ENCODE measurements around the gene KNTC1. TPM values are rescaled to one million over a fixed set of nuclear protein-coding genes. Genes with fewer than 3 reads are reported as not detected.

KNTC1 gene
- total RNA-seq, 4 donors from 2014 or later, result 13.2 to 18.3 (median 15.0) TPM

DNA sequence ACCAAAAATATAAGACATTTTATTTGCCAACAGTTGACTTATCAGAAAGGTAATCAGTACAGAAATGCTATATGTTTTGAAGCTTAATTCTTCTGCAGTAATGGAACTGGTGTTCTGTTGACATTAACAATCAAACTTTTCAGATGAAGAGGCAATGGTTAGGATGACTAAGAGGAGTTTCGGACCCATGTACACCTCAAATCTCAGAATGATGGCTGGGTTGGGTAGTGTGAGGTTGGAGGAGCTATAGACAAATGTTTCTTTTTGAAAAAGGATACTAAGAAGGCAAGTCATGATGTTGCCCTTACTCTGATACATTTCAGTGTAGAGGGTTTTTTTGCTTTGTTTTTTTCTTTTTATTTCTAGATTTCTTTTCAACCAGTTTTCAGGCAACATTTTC, 66.9 kb downstream of the KNTC1 start:
- TF ChIP-seq, protein P1, sequence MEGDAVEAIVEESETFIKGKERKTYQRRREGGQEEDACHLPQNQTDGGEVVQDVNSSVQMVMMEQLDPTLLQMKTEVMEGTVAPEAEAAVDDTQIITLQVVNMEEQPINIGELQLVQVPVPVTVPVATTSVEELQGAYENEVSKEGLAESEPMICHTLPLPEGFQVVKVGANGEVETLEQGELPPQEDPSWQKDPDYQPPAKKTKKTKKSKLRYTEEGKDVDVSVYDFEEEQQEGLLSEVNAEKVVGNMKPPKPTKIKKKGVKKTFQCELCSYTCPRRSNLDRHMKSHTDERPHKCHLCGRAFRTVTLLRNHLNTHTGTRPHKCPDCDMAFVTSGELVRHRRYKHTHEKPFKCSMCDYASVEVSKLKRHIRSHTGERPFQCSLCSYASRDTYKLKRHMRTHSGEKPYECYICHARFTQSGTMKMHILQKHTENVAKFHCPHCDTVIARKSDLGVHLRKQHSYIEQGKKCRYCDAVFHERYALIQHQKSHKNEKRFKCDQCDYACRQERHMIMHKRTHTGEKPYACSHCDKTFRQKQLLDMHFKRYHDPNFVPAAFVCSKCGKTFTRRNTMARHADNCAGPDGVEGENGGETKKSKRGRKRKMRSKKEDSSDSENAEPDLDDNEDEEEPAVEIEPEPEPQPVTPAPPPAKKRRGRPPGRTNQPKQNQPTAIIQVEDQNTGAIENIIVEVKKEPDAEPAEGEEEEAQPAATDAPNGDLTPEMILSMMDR (IDR thresholded peaks at IDR 0.05; ENCODE audit: low read depth), result no peak

DNA sequence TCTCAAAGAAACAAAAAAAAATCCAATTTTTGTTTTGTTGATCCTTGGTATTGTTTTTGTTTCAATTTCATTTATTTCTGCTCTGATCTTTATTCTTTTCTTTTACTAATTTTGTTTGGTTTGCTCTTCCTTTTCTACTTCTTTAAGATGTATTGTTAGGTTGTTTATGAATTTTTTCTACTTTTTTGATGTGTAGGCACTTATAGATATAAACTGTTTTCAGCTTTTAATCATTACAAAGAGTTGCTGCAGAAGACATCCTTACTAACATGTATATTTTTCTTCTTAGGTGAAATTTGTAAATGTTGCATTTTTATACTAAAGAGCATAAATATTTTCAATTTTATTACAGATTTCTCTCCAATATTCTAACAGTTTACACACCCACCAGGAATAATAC, 69.8 kb downstream of the KNTC1 start:
- TF ChIP-seq, protein P1 (IDR thresholded peaks at IDR 0.05; ENCODE audit: low read depth), result no peak

DNA sequence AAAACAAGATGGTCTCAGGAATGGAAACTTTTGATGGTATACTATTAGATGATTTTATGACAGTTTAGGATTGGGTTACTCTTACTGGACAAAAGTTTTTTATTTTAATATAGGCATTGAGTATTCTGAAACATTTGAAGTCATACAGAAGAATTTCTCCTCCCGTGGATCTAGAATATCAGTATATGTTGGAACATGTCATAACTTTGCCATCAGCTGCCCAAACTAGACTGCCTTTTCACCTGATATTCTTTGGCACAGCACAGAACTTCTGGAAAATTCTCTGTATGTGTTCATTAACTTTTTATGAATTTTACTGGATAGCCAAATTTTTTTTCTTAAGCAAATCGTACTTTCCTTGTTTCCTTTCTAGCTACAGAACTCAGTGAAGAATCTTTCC, 75.4 kb downstream of the KNTC1 start:
- TF ChIP-seq, protein P1 (IDR thresholded peaks at IDR 0.05; ENCODE audit: low read depth), result no peak

DNA sequence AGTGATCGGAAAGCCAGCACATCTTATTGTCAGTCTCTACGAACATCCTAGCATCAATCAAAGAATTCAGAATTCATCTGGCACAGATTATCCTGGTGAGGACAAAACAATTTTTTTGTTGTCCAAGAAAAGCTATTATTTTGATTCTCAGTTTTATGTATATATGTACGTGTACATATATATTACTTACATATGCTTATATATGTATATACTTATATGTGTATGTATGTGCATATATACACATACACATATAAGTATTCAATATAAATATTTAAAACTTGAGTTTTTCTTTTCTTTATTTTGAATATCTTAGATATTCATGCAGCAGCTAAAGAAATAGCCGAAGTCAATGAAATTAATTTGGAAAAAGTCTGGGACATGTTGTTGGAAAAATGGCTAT, 77.9 kb downstream of the KNTC1 start:
- TF ChIP-seq, protein P1 (IDR thresholded peaks at IDR 0.05; ENCODE audit: low read depth), result no peak

DNA sequence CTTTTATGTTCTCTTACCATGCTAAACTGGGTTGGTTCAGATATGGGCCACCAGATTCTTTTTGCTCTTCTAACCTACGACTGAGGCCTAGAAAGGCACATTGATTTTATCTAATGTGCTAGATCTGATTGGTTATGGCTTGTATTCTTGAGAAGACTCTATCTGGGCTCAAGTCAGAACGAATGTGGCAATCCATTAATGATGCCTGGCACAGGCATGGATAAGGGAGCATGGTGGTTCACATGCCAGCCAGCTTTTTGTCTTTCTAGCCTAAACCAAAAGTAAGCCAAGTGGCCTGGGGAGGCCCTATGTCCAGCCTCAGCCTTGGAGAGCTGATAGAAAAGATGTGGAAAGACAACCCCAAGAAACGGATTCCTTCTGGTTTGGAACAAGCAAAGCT, 82.7 kb downstream of the KNTC1 start:
- TF ChIP-seq, protein P1 (IDR thresholded peaks at IDR 0.05; ENCODE audit: low read depth), result no peak

DNA sequence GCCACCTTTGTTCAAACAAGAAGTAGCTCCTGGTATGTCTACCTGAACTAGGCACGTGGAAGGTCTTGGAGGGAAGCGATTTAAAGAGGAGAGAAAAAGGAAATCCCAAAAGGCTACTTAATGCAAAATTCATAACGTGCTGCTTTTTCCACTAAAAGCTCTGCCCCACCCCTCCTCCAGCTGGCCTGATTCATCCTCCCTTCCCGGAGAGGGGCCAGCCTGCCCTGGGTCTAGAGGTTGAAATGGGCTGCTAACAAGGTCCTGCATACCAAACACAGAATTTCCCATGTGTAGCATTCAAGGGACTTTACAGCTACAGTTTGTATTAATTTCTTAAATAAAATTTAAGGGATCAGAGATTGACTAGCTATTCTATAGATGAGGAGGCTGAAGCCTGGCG, 83.2 kb downstream of the KNTC1 start:
- TF ChIP-seq, protein P1 (IDR thresholded peaks at IDR 0.05; ENCODE audit: low read depth), result no peak

DNA sequence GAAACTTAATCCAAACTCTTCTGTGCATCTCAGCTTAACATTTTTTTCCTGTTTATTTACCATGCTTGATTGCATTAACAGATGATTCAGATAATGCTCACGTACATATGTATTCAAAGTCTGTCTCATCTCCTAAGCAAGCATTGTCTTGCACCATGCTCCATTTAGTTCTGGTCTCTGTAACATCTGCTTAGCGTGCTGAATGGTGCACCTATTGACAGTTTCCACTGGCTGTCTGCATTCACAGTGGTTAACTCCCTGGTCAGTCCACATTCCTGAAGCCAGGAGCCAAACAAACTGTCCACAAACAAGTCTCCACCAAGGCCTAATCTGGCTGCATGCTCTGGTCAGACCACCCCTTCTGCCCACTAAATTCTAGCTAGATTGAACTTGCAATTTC, 83.9 kb downstream of the KNTC1 start:
- TF ChIP-seq, protein P1 (IDR thresholded peaks at IDR 0.05; ENCODE audit: low read depth), result no peak
